ENCODE data around the gene CCDC88C.

DNA sequence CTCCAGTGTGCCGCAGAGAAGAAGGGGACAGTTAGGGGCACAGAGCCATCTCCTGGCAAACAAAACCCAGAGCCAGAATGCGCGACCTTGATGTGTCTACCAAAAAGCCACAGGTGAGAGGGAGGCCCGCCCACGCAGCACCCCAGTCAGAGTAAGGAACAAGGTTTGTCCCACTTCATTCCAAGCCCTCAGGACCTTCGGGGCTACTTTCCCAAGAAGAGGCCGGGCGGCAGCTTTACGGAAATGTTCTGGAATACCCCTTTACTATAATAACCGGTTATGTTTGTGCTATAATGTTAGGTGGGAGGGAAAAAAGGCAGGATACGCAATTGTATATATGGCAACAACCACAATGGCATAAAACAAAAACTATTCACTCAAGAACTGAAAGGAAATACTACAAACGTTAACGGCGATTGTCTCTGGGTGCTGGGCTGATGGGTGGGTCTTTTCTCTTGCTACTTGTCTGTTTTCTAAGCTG lies 12.3 kb downstream of the CCDC88C start:
- TF ChIP-seq POLR2A (IDR thresholded peaks at IDR 0.05) (no peak), POLR2AphosphoS5 (IDR thresholded peaks at IDR 0.05) (no peak)
- TF ChIP-seq, protein P1, sequence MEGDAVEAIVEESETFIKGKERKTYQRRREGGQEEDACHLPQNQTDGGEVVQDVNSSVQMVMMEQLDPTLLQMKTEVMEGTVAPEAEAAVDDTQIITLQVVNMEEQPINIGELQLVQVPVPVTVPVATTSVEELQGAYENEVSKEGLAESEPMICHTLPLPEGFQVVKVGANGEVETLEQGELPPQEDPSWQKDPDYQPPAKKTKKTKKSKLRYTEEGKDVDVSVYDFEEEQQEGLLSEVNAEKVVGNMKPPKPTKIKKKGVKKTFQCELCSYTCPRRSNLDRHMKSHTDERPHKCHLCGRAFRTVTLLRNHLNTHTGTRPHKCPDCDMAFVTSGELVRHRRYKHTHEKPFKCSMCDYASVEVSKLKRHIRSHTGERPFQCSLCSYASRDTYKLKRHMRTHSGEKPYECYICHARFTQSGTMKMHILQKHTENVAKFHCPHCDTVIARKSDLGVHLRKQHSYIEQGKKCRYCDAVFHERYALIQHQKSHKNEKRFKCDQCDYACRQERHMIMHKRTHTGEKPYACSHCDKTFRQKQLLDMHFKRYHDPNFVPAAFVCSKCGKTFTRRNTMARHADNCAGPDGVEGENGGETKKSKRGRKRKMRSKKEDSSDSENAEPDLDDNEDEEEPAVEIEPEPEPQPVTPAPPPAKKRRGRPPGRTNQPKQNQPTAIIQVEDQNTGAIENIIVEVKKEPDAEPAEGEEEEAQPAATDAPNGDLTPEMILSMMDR (IDR thresholded peaks at IDR 0.05): no peak

Measured in prostate gland (tissue), 2 donors.